K562 (cell line): ENCODE measurements around the gene SMNDC1.

Experiments
- CREM ChIP-seq: IDR thresholded peaks from 2 replicates; pipeline ENCODE4 v1.6.1; 2014; ENCODE audit warnings: antibody characterized with exemption, low read depth
- CTCF ChIP-seq, 3 experiments: IDR thresholded peaks in 2 of 3; conservative IDR thresholded peaks in 1 of 3; 2 replicates each; pipeline ENCODE4 v1.5.1; 2011 to 2012; ENCODE audit warnings: low read length in 3 of 3, mild to moderate bottlenecking in 3 of 3, control low read depth in 2 of 3, improper control_type of control experiment in 1 of 3, inconsistent platforms in 1 of 3, low read depth in 1 of 3, mixed read lengths in 1 of 3, moderate library complexity in 1 of 3; ENCODE audit not compliant: insufficient read depth in 2 of 3
- E2F3 ChIP-seq: fragments of 250-450 bp; sonication (Bioruptor Pico); IDR thresholded peaks from 2 replicates; pipeline ENCODE4 v1.4.0; 2020; ENCODE audit warnings: mild to moderate bottlenecking
- GABPA ChIP-seq: fragments of 200-800 bp; sonication (Bioruptor generic); conservative IDR thresholded peaks from 2 replicates; pipeline ENCODE4 v1.6.1; 2016; ENCODE audit warnings: low read depth, missing genetic modification characterization, missing compliant biosample characterization
- NBN ChIP-seq: fragments of 450-650 bp; IDR thresholded peaks from 2 replicates; pipeline ENCODE4 v1.6.1; 2016; ENCODE audit warnings: low read depth, mild to moderate bottlenecking
- PHB ChIP-seq: fragments of 250-450 bp; sonication (Bioruptor Pico); IDR thresholded peaks from 2 replicates; pipeline ENCODE4 v1.5.0; 2021
- POLR2AphosphoS5 ChIP-seq: IDR thresholded peaks from 2 replicates; pipeline ENCODE4 v1.6.1; 2011; ENCODE audit warnings: mild to moderate bottlenecking, low read depth, low read length, moderate library complexity; ENCODE audit not compliant: control insufficient read depth, insufficient read depth
- RAD21 ChIP-seq, 2 experiments: fragments of 250-450 bp in 1 of 2; fragments of 450-650 bp in 1 of 2; sonication (Bioruptor Pico) in 1 of 2; formaldehyde crosslinking in 1 of 2; IDR thresholded peaks in 1 of 2; conservative IDR thresholded peaks in 1 of 2; 2 replicates each; pipeline versions ENCODE4 v1.4.0 to v1.8.0; 2020 to 2022; ENCODE audit warnings: mild to moderate bottlenecking in 2 of 2, moderate library complexity in 1 of 2
- STAG1 ChIP-seq: sonication (generic); formaldehyde crosslinking; IDR thresholded peaks from 2 replicates; pipeline ENCODE4 v1.5.0; 2020; ENCODE audit warnings: missing genetic modification reagents, borderline replicate concordance
- ZC3H4 ChIP-seq: sonication (generic); formaldehyde crosslinking; IDR thresholded peaks from 2 replicates; pipeline ENCODE4 v1.9.0; 2021; ENCODE audit warnings: missing genetic modification reagents, borderline replicate concordance
- ZNF146 ChIP-seq: IDR thresholded peaks from one replicate; pipeline ENCODE4 v1.6.1; 2018; ENCODE audit warnings: missing compliant biosample characterization; ENCODE audit not compliant: unreplicated experiment
- ZNF184 ChIP-seq: sonication (generic); formaldehyde crosslinking; IDR thresholded peaks from 2 replicates; pipeline ENCODE4 v1.5.0; 2020; ENCODE audit warnings: missing genetic modification reagents
- ZNF217 ChIP-seq: sonication (generic); formaldehyde crosslinking; IDR thresholded peaks from 2 replicates; pipeline ENCODE4 v1.8.0; 2022; ENCODE audit warnings: mild to moderate bottlenecking, missing genetic modification reagents
- ZNF644 ChIP-seq: fragments of 200-800 bp; sonication (Bioruptor generic); IDR thresholded peaks from 2 replicates; pipeline ENCODE4 v1.6.1; 2016; ENCODE audit warnings: low read depth, missing genetic modification characterization, missing compliant biosample characterization

DNA sequence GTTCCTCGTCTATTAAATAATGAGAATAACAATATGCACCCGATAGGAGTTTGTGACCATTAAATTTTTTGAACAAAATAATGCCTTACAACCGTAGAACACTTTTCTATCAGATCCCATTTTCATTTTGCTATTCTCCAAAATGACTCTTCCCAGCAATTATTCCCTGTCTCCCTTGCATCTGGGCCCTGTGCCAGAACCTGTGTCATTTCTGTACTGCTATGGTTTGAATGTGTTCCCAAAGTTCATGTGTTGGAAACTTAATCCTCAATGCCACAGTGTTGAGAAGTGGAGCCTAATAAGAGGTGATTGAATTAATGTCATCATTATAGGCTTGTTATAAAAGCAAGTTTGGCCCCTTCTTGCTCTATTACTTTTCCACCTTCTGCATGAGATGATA is 33.2 kb upstream of the SMNDC1 start:
- TF ChIP-seq RAD21 (CRISPR knock-in tag; conservative IDR thresholded peaks at IDR 0.05 in 1 of 2, IDR thresholded peaks at IDR 0.05 in 1 of 2) = no peak
- TF ChIP-seq GABPA (tag) = no peak
- no peak for TF ChIP-seq CREM
- TF ChIP-seq STAG1 (CRISPR knock-in tag) = no peak
- no peak for TF ChIP-seq NBN
- TF ChIP-seq POLR2AphosphoS5 = no peak
- no peak for TF ChIP-seq ZNF146 (CRISPR knock-in tag)
- TF ChIP-seq PHB (CRISPR knock-in tag) = no peak
- TF ChIP-seq ZNF217 (CRISPR knock-in tag) = no peak
- no peak for TF ChIP-seq CTCF (IDR thresholded peaks at IDR 0.05 in 2 of 3, conservative IDR thresholded peaks at IDR 0.05 in 1 of 3; ENCODE audit: insufficient read depth in 2 of 3, low read depth in 1 of 3, low read length in 3 of 3)
- TF ChIP-seq ZNF644 = no peak
- TF ChIP-seq ZNF184 (CRISPR knock-in tag) = no peak
- TF ChIP-seq ZC3H4 (CRISPR knock-in tag) = no peak
- no peak for TF ChIP-seq E2F3 (CRISPR knock-in tag)
